Kidney glomerular epithelial cell (primary cell): ENCODE results near the gene TAF1B.
"Not testable (repeated sequence)": the region's sequence is repeated elsewhere in the genome, so short reads cannot be mapped to it uniquely, and the experiment has no call there.

ENCODE experiments used
- DNase-seq: peaks from one replicate; lab custom pipeline; 2025; lab: John Stamatoyannopoulos, UW

TAF1B gene

GRCh38 chr2:9832586-9832985 lies 10.7 kb upstream of the TAF1B start:
- DNase-seq: no peak

- DNase-seq: not testable (repeated sequence)
Measured at GRCh38 chr2:9835068-9835467, 8.2 kb upstream of the TAF1B start.

- DNase-seq: no peak
Measured at GRCh38 chr2:9836074-9836473, 7.2 kb upstream of the TAF1B start.

GRCh38 chr2:9836517-9836916 lies 6.8 kb upstream of the TAF1B start:
- no peak for DNase-seq

- no peak for DNase-seq
Measured at GRCh38 chr2:9837451-9837850, 5.8 kb upstream of the TAF1B start.

- no peak for DNase-seq
Measured at GRCh38 chr2:9838391-9838790, 4.9 kb upstream of the TAF1B start.

- no peak for DNase-seq
Measured at GRCh38 chr2:9842487-9843228, 616 bp upstream of the TAF1B start.

- DNase-seq: no peak
Measured at GRCh38 chr2:9844036-9844483, 786 bp downstream of the TAF1B start.

GRCh38 chr2:9844576-9844975 lies 1.3 kb downstream of the TAF1B start:
- no peak for DNase-seq

- DNase-seq: no peak
Measured at GRCh38 chr2:9846554-9846953, 3.3 kb downstream of the TAF1B start.

- DNase-seq: no peak
Measured at GRCh38 chr2:9847140-9847539, 3.9 kb downstream of the TAF1B start.

GRCh38 chr2:9852881-9853280 lies 9.6 kb downstream of the TAF1B start:
- DNase-seq: no peak

- no peak for DNase-seq
Measured at GRCh38 chr2:9857814-9858729, 14.8 kb downstream of the TAF1B start.

GRCh38 chr2:9858730-9859068 lies 15.4 kb downstream of the TAF1B start:
- DNase-seq: no peak

GRCh38 chr2:9860922-9861580 lies 17.8 kb downstream of the TAF1B start:
- not testable (repeated sequence) for DNase-seq

GRCh38 chr2:9867881-9868280 lies 24.6 kb downstream of the TAF1B start:
- no peak for DNase-seq

- DNase-seq: no peak
Measured at GRCh38 chr2:9873337-9873736, 30.1 kb downstream of the TAF1B start.

- DNase-seq: no peak
Measured at GRCh38 chr2:9877026-9877425, 33.8 kb downstream of the TAF1B start.

- DNase-seq: no peak
Measured at GRCh38 chr2:9877726-9878125, 34.5 kb downstream of the TAF1B start.

GRCh38 chr2:9879455-9880194 lies 36.4 kb downstream of the TAF1B start:
- DNase-seq: no peak

- no peak for DNase-seq
Measured at GRCh38 chr2:9883897-9884296, 40.6 kb downstream of the TAF1B start.

GRCh38 chr2:9884436-9884835 lies 41.2 kb downstream of the TAF1B start:
- DNase-seq: no peak
